ENCODE measurements around the gene AHRR. TPM values are rescaled to one million over a fixed set of nuclear protein-coding genes. Genes with fewer than 3 reads are reported as not detected.

AHRR gene
- total RNA-seq, 1 donor = 54.6 TPM

- no peak overlapping the region for H3K4me3 ChIP-seq (ENCODE audit: insufficient read depth, low read length)
- H3K27ac ChIP-seq (ENCODE audit: low read depth, low read length) = no peak overlapping the region
- H3K79me2 ChIP-seq (ENCODE audit: insufficient read depth, low read length) = peaks cover 49% of the 10 kb centered on the region
- H3K36me3 ChIP-seq (ENCODE audit: insufficient read depth, low read length) = peaks cover 50% of the 10 kb centered on the region
- TF ChIP-seq CTCF (IDR thresholded peaks at IDR 0.05; ENCODE audit: extremely low read depth, low read depth, low read length) = no peak
- peak; percentile 61 for DNase-seq (ENCODE audit: insufficient read length, low spot score, missing footprints)
- H3K4me1 ChIP-seq (ENCODE audit: insufficient read depth, low read length) = no peaks in the 10 kb centered on the region
- H3K4me2 ChIP-seq (ENCODE audit: insufficient read depth, low read length) = no peak overlapping the region
- H3K9me3 ChIP-seq (ENCODE audit: low read depth, low read length) = no peaks in the 10 kb centered on the region
- no peak overlapping the region for H2AFZ ChIP-seq (ENCODE audit: low read length)
- H3K27me3 ChIP-seq (ENCODE audit: insufficient read depth, low read length) = no peaks in the 10 kb centered on the region
- no peaks in the 10 kb centered on the region for H4K20me1 ChIP-seq (ENCODE audit: insufficient read depth, low read length)
These were observed 33.9 kb downstream of the AHRR start for GRCh38 chr5:355379-355935.

GRCh38 chr5:355958-356357 is 34.4 kb downstream of the AHRR start:
- H3K36me3 ChIP-seq (ENCODE audit: insufficient read depth, low read length) = peaks cover 51% of the 10 kb centered on the region
- no peak overlapping the region for H3K4me2 ChIP-seq (ENCODE audit: insufficient read depth, low read length)
- H3K79me2 ChIP-seq (ENCODE audit: insufficient read depth, low read length) = peaks cover 48% of the 10 kb centered on the region
- no peak overlapping the region for H3K4me3 ChIP-seq (ENCODE audit: insufficient read depth, low read length)
- DNase-seq (ENCODE audit: insufficient read length, low spot score, missing footprints) = peak; percentile 42
- H3K9me3 ChIP-seq (ENCODE audit: low read depth, low read length) = no peaks in the 10 kb centered on the region
- no peaks in the 10 kb centered on the region for H3K4me1 ChIP-seq (ENCODE audit: insufficient read depth, low read length)
- H3K27me3 ChIP-seq (ENCODE audit: insufficient read depth, low read length) = no peaks in the 10 kb centered on the region
- H3K27ac ChIP-seq (ENCODE audit: low read depth, low read length) = no peak overlapping the region
- H4K20me1 ChIP-seq (ENCODE audit: insufficient read depth, low read length) = no peaks in the 10 kb centered on the region
- no peak overlapping the region for H2AFZ ChIP-seq (ENCODE audit: low read length)
- TF ChIP-seq CTCF (IDR thresholded peaks at IDR 0.05; ENCODE audit: extremely low read depth, low read depth, low read length) = no peak

- no peak for TF ChIP-seq CTCF (IDR thresholded peaks at IDR 0.05; ENCODE audit: extremely low read depth, low read depth, low read length)
- H3K4me3 ChIP-seq (ENCODE audit: insufficient read depth, low read length) = no peak overlapping the region
- no peaks in the 10 kb centered on the region for H3K27me3 ChIP-seq (ENCODE audit: insufficient read depth, low read length)
- H3K79me2 ChIP-seq (ENCODE audit: insufficient read depth, low read length) = peaks cover 49% of the 10 kb centered on the region
- peaks cover 64% of the 10 kb centered on the region for H3K36me3 ChIP-seq (ENCODE audit: insufficient read depth, low read length)
- no peaks in the 10 kb centered on the region for H3K9me3 ChIP-seq (ENCODE audit: low read depth, low read length)
- no peaks in the 10 kb centered on the region for H4K20me1 ChIP-seq (ENCODE audit: insufficient read depth, low read length)
- H3K4me1 ChIP-seq (ENCODE audit: insufficient read depth, low read length) = no peaks in the 10 kb centered on the region
- DNase-seq (ENCODE audit: insufficient read length, low spot score, missing footprints) = peak; percentile 50
- H2AFZ ChIP-seq (ENCODE audit: low read length) = no peak overlapping the region
- no peak overlapping the region for H3K27ac ChIP-seq (ENCODE audit: low read depth, low read length)
- no peak overlapping the region for H3K4me2 ChIP-seq (ENCODE audit: insufficient read depth, low read length)
These were observed 37.9 kb downstream of the AHRR start for GRCh38 chr5:359301-359897.

- H4K20me1 ChIP-seq (ENCODE audit: insufficient read depth, low read length) = no peaks in the 10 kb centered on the region
- no peak overlapping the region for H3K4me3 ChIP-seq (ENCODE audit: insufficient read depth, low read length)
- TF ChIP-seq CTCF (IDR thresholded peaks at IDR 0.05; ENCODE audit: extremely low read depth, low read depth, low read length) = no peak
- H3K4me2 ChIP-seq (ENCODE audit: insufficient read depth, low read length) = no peak overlapping the region
- peaks cover 46% of the 10 kb centered on the region for H3K79me2 ChIP-seq (ENCODE audit: insufficient read depth, low read length)
- H3K27me3 ChIP-seq (ENCODE audit: insufficient read depth, low read length) = no peaks in the 10 kb centered on the region
- peaks cover 63% of the 10 kb centered on the region for H3K36me3 ChIP-seq (ENCODE audit: insufficient read depth, low read length)
- no peaks in the 10 kb centered on the region for H3K4me1 ChIP-seq (ENCODE audit: insufficient read depth, low read length)
- no peak overlapping the region for H2AFZ ChIP-seq (ENCODE audit: low read length)
- DNase-seq (ENCODE audit: insufficient read length, low spot score, missing footprints) = peak; percentile 65
- no peaks in the 10 kb centered on the region for H3K9me3 ChIP-seq (ENCODE audit: low read depth, low read length)
- no peak overlapping the region for H3K27ac ChIP-seq (ENCODE audit: low read depth, low read length)
These were observed 38.9 kb downstream of the AHRR start for GRCh38 chr5:360257-361027.

Data from osteoblast (primary cell).